CD4-positive, alpha-beta T cell (primary cell): ENCODE measurements around the gene PARP1. TPM values are rescaled to one million over a fixed set of nuclear protein-coding genes. Genes with fewer than 3 reads are reported as not detected.
A peak's percentile ranks its signal among the peaks of the same experiment; 100 is the strongest.
"Not testable (repeated sequence)": the region's sequence is repeated elsewhere in the genome, so short reads cannot be mapped to it uniquely, and the experiment has no call there.

Experiments used
- ATAC-seq: fragments of 200-7000 bp; cut with Tn5 transposase; one replicate; pipeline ENCODE4 v1.10.0; 2022; ENCODE audit warnings: mild to moderate bottlenecking; ENCODE audit not compliant: poor library complexity
- CTCF ChIA-PET: fragments of 350-600 bp; sonication (Branson Sonifier 250); formaldehyde crosslinking; loops from one replicate; lab custom pipeline; 2021; ENCODE audit warnings: antibody characterized with exemption, inconsistent platforms; lab: Charles Lee
- POLR2A ChIA-PET: fragments of 350-600 bp; sonication (Branson Sonifier 250); formaldehyde crosslinking; loops from one replicate; lab custom pipeline; 2021; ENCODE audit warnings: antibody characterized with exemption, inconsistent platforms; lab: Charles Lee
- DNase-seq, 14 experiments: peaks; one replicate each; pipeline ENCODE4 v3.0.0-alpha.2; 2013 to 2020; ENCODE audit warnings: mixed read lengths in 2 of 14
- H3K27ac ChIP-seq, 2 donors: one replicate each; pipeline versions ENCODE4 v1.5.1 to v1.7.0; 2013; ENCODE audit warnings: low read length in 2 of 2, low read depth in 1 of 2, mild to moderate bottlenecking in 1 of 2
- H3K27me3 ChIP-seq, 2 experiments: 1 replicate in 1 of 2; 2 replicates in 1 of 2; pipeline versions ENCODE4 v1.6.1 to v1.7.0; 2013; ENCODE audit warnings: low read length in 2 of 2, control low read depth in 1 of 2, mild to moderate bottlenecking in 1 of 2, moderate library complexity in 1 of 2; ENCODE audit not compliant: insufficient read depth in 2 of 2, control insufficient read depth in 1 of 2
- H3K36me3 ChIP-seq: one replicate; pipeline ENCODE4 v1.6.1; 2013; ENCODE audit warnings: low read length, control low read depth; ENCODE audit not compliant: insufficient read depth
- H3K4me1 ChIP-seq: one replicate; pipeline ENCODE4 v1.6.1; 2013; ENCODE audit warnings: low read length, control low read depth; ENCODE audit not compliant: insufficient read depth
- H3K4me3 ChIP-seq: one replicate; pipeline ENCODE4 v1.5.1; 2013; ENCODE audit warnings: mild to moderate bottlenecking, low read length, moderate library complexity
- H3K9me3 ChIP-seq, 2 experiments: 1 replicate in 1 of 2; 2 replicates in 1 of 2; pipeline versions ENCODE4 v1.6.1 to v1.7.0; 2013; ENCODE audit warnings: low read length in 2 of 2, mild to moderate bottlenecking in 2 of 2, control low read depth in 1 of 2, moderate library complexity in 1 of 2; ENCODE audit not compliant: control insufficient read depth in 1 of 2, insufficient read depth in 1 of 2
- H3K27ac Mint-ChIP-seq: one replicate; pipeline ENCODE4 v1.8.0; 2020; ENCODE audit warnings: mixed read lengths
- H3K27me3 Mint-ChIP-seq: one replicate; pipeline ENCODE4 v1.8.0; 2021; ENCODE audit warnings: mixed read lengths
- H3K36me3 Mint-ChIP-seq: one replicate; pipeline ENCODE4 v1.8.0; 2021; ENCODE audit warnings: low read depth, mixed read lengths
- H3K4me1 Mint-ChIP-seq: one replicate; pipeline ENCODE4 v1.8.0; 2021; ENCODE audit warnings: low read depth, mixed read lengths
- H3K4me3 Mint-ChIP-seq: one replicate; pipeline ENCODE4 v1.8.0; 2020; ENCODE audit warnings: mild to moderate bottlenecking, mixed read lengths
- H3K9me3 Mint-ChIP-seq: one replicate; pipeline ENCODE4 v1.8.0; 2020; ENCODE audit warnings: mixed read lengths
- CTCF ChIP-seq: fragments of 200-600 bp; IDR thresholded peaks from one replicate; pipeline ENCODE4 v1.8.0; 2022; ENCODE audit warnings: antibody characterized with exemption, mild to moderate bottlenecking
- intact Hi-C, 2 experiments: fragments of 100-400 bp; cut with DNase I in 1 of 2; cut with micrococcal nuclease in 1 of 2; formaldehyde crosslinking; loops; one replicate each; pipeline versions ENCODE4 v1.15.1 to v1.9.0; 2023 to 2025; cut with DNase I, micrococcal nuclease
- total RNA-seq, 174 experiments: library from RNA in 2 of 174; stranded (reverse) in 2 of 174; gene quantifications; one replicate each; pipeline ENCODE4 v1.2.3 and lab custom pipeline; 2021 to 2026

Gene PARP1
- total RNA-seq, 2 experiments from 2014 or later: 59.3 to 63.6 TPM

GRCh38 chr1:226428791-226429461, 21.0 kb upstream of the PARP1 start:
- Histone ChIP-seq H3K36me3 (no peaks in the 10 kb centered on the region), H3K4me3 (no peak overlapping the region), H3K27me3 (no peaks in the 10 kb centered on the region), H3K9me3 (no peaks in the 10 kb centered on the region), H3K4me1 (peaks cover 40% of the 10 kb centered on the region), H3K27ac (no peak overlapping the region)
- Mint-ChIP-seq H3K27ac (no peak overlapping the region), H3K4me3 (no peak overlapping the region), H3K4me1 (peaks cover 24% of the 10 kb centered on the region), H3K36me3 (no peaks in the 10 kb centered on the region), H3K27me3 (no peaks in the 10 kb centered on the region), H3K9me3 (no peaks in the 10 kb centered on the region)
- ChIA-PET CTCF (no interaction called here), POLR2A (interaction anchor here (1.2 kb wide), 1 partner anchor 15 kb away, joined by 3 read pairs; no protein-coding TSS in a partner anchor)
- DNase-seq (peak in 1 of 14 experiments; percentile 36), ATAC-seq (no peak)
- no peak for TF ChIP-seq CTCF
- intact Hi-C loops: loop anchor here in 1 of 2 experiments (10.0 kb wide), 1 partner anchor 506 kb away; no protein-coding TSS in a partner anchor

- H3K36me3 Mint-ChIP-seq: no peaks in the 10 kb centered on the region
- no peaks in the 10 kb centered on the region for H3K36me3 ChIP-seq
- intact Hi-C loops: loop anchor here in 1 of 2 experiments (10.0 kb wide), 1 partner anchor 506 kb away; no protein-coding TSS in a partner anchor
- H3K4me1 Mint-ChIP-seq: peaks cover 24% of the 10 kb centered on the region
- ChIA-PET CTCF (no interaction called here), POLR2A (interaction anchor here (1.2 kb wide), 1 partner anchor 16 kb away, joined by 3 read pairs; no protein-coding TSS in a partner anchor)
- H3K27ac Mint-ChIP-seq: no peak overlapping the region
- no peaks in the 10 kb centered on the region for H3K27me3 Mint-ChIP-seq
- no peak overlapping the region for H3K4me3 Mint-ChIP-seq
- H3K4me1 ChIP-seq: peaks cover 40% of the 10 kb centered on the region
- ATAC-seq (no peak), DNase-seq (no peak)
- no peaks in the 10 kb centered on the region for H3K9me3 Mint-ChIP-seq
- no peak overlapping the region for H3K27ac ChIP-seq
- no peak for TF ChIP-seq CTCF
- H3K4me3 ChIP-seq: no peak overlapping the region
- H3K9me3 ChIP-seq: no peaks in the 10 kb centered on the region
- no peaks in the 10 kb centered on the region for H3K27me3 ChIP-seq
Observed at GRCh38 chr1:226428348-226428747, 20.5 kb upstream of the PARP1 start.

GRCh38 chr1:226427131-226427530, 19.2 kb upstream of the PARP1 start:
- POLR2A ChIA-PET: no interaction called here
- Histone ChIP-seq H3K36me3 (no peaks in the 10 kb centered on the region), H3K27ac (no peak overlapping the region), H3K4me1 (peaks cover 40% of the 10 kb centered on the region), H3K4me3 (no peak overlapping the region), H3K9me3 (no peaks in the 10 kb centered on the region), H3K27me3 (no peaks in the 10 kb centered on the region)
- CTCF ChIA-PET: interaction anchor here (0.7 kb wide), 1 partner anchor 38 kb away, joined by 3 read pairs; no protein-coding TSS in a partner anchor
- peak overlapping the region; percentile 78 for H3K4me3 Mint-ChIP-seq
- ATAC-seq (no peak), DNase-seq (no peak)
- no peak for TF ChIP-seq CTCF
- no peaks in the 10 kb centered on the region for H3K9me3 Mint-ChIP-seq
- peaks cover 24% of the 10 kb centered on the region for H3K4me1 Mint-ChIP-seq
- H3K36me3 Mint-ChIP-seq: no peaks in the 10 kb centered on the region
- no peaks in the 10 kb centered on the region for H3K27me3 Mint-ChIP-seq
- intact Hi-C loops: loop anchor here in 1 of 2 experiments (10.0 kb wide), 1 partner anchor 508 kb away; no protein-coding TSS in a partner anchor
- H3K27ac Mint-ChIP-seq: no peak overlapping the region

GRCh38 chr1:226426395-226426794, 18.5 kb upstream of the PARP1 start:
- H3K4me3 ChIP-seq, H3K27me3 Mint-ChIP-seq, H3K4me3 Mint-ChIP-seq, CTCF ChIA-PET, ATAC-seq, H3K27ac Mint-ChIP-seq, H3K36me3 Mint-ChIP-seq, H3K27ac ChIP-seq, DNase-seq, H3K9me3 Mint-ChIP-seq, H3K27me3 ChIP-seq, H3K9me3 ChIP-seq, H3K36me3 ChIP-seq: not testable (repeated sequence)
- peaks cover 40% of the 10 kb centered on the region for H3K4me1 ChIP-seq
- POLR2A ChIA-PET: interaction anchor here (0.9 to 7.4 kb wide), 7 partner anchors 10 to 124 kb away, joined by 3 to 102 read pairs (median 5); partner anchors contain the start of gene PARP1
- intact Hi-C loops: loop anchor here in 1 of 2 experiments (10.0 kb wide), 1 partner anchor 508 kb away; no protein-coding TSS in a partner anchor
- peaks cover 24% of the 10 kb centered on the region for H3K4me1 Mint-ChIP-seq
